Mesothelial cell of epicardium (in vitro differentiated cells): Measurements from ENCODE around the gene TCERG1L. TPM values are rescaled to one million over a fixed set of nuclear protein-coding genes. Genes with fewer than 3 reads are reported as not detected.

ENCODE experiments used
- DNase-seq, 2 experiments: peaks; one replicate each; pipeline ENCODE4 v3.0.0; 2021; ENCODE audit warnings: low spot score in 2 of 2; ENCODE audit not compliant: unreplicated experiment in 2 of 2
- H3K27ac Mint-ChIP-seq: 2 replicates; pipeline ENCODE4 v1.8.0; 2021; ENCODE audit warnings: mixed read lengths
- H3K27me3 Mint-ChIP-seq: 2 replicates; pipeline ENCODE4 v1.8.0; 2021; ENCODE audit warnings: low read depth, mixed read lengths
- H3K36me3 Mint-ChIP-seq: 2 replicates; pipeline ENCODE4 v1.8.0; 2021; ENCODE audit warnings: mixed read lengths
- H3K4me1 Mint-ChIP-seq: 2 replicates; pipeline ENCODE4 v1.8.0; 2021; ENCODE audit warnings: mixed read lengths
- H3K4me3 Mint-ChIP-seq: 2 replicates; pipeline ENCODE4 v1.8.0; 2021; ENCODE audit warnings: mild to moderate bottlenecking, moderate library complexity, mixed read lengths
- H3K9me3 Mint-ChIP-seq: 2 replicates; pipeline ENCODE4 v1.8.0; 2021; ENCODE audit warnings: mixed read lengths
- total RNA-seq: library from RNA; stranded (reverse); gene quantifications from 3 replicates; pipeline ENCODE4 v1.2.1, GENCODE V29; 2021
- TF ChIP-seq, protein P1 (sequence below): fragments of 200-600 bp; sonication (generic); IDR thresholded peaks from one replicate; pipeline ENCODE4 v1.5.0; 2021; ENCODE audit warnings: antibody characterized with exemption; ENCODE audit not compliant: unreplicated experiment

Gene TCERG1L
- total RNA-seq, 1 donor from 2014 or later, result 0.63 TPM

DNA sequence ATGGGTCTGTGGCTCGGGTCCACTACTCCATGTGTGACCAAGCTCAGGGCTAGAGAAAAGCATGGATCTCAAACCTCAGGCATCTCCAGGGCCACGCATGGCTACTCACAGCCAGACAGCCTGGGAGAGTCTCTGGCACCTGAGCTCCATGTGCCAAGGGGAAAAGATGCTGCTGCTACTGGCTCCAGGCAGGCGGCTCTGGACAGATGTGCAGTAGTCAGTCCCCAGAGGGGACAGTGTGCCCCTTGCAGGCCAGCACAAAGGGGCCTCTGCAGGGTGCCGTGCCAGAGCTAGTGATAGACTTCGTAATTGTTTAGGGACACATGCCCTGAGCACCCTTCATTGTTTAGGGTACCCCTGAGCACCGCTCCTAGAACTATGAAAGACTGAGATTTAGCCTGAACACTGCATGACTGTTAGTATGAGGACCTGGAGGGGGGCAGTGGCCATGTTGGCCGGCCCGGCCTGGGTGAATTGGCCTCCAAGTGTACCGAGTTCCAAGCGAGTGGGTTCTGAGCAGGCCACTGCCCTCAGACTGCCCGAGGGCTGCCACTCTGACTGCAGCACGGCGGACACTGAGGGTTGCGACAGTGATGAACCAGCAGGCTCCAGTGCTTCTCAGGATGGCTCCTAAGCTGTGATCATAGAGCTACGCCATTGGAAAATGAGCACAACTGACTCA is 80.7 kb downstream of the TCERG1L start:
- DNase-seq, result no peak
- no peak overlapping the region for H3K4me3 Mint-ChIP-seq
- TF ChIP-seq, protein P1, sequence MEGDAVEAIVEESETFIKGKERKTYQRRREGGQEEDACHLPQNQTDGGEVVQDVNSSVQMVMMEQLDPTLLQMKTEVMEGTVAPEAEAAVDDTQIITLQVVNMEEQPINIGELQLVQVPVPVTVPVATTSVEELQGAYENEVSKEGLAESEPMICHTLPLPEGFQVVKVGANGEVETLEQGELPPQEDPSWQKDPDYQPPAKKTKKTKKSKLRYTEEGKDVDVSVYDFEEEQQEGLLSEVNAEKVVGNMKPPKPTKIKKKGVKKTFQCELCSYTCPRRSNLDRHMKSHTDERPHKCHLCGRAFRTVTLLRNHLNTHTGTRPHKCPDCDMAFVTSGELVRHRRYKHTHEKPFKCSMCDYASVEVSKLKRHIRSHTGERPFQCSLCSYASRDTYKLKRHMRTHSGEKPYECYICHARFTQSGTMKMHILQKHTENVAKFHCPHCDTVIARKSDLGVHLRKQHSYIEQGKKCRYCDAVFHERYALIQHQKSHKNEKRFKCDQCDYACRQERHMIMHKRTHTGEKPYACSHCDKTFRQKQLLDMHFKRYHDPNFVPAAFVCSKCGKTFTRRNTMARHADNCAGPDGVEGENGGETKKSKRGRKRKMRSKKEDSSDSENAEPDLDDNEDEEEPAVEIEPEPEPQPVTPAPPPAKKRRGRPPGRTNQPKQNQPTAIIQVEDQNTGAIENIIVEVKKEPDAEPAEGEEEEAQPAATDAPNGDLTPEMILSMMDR, result no peak
- no peaks in the 10 kb centered on the region for H3K27me3 Mint-ChIP-seq
- H3K36me3 Mint-ChIP-seq, result no peaks in the 10 kb centered on the region
- H3K4me1 Mint-ChIP-seq, result no peaks in the 10 kb centered on the region
- no peak overlapping the region for H3K27ac Mint-ChIP-seq
- peaks cover 8% of the 10 kb centered on the region for H3K9me3 Mint-ChIP-seq

DNA sequence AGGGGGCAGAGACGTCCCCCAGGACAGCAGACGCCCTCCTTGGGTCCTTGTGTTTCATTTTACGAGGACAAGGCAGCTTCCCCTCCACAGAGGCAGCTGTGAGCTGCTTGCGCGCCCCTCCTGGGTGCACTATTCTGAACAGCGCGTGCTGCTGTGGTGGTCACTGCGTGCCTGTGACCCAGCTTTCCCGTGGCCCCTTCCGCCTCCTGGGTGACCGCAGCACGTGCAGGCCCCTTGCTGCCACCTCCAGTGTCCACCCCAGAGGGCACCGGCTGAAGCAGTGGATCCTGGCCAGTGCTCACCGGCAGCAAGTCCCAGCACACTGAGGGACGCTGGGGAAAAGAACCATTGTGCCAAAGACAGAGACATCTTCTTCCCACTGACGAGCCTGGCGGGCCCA is 81.4 kb downstream of the TCERG1L start:
- Mint-ChIP-seq H3K27ac (no peak overlapping the region), H3K36me3 (no peaks in the 10 kb centered on the region), H3K9me3 (peaks cover 8% of the 10 kb centered on the region), H3K4me3 (no peak overlapping the region), H3K4me1 (no peaks in the 10 kb centered on the region), H3K27me3 (no peaks in the 10 kb centered on the region)
- DNase-seq, result no peak
- TF ChIP-seq, protein P1, result no peak

DNA sequence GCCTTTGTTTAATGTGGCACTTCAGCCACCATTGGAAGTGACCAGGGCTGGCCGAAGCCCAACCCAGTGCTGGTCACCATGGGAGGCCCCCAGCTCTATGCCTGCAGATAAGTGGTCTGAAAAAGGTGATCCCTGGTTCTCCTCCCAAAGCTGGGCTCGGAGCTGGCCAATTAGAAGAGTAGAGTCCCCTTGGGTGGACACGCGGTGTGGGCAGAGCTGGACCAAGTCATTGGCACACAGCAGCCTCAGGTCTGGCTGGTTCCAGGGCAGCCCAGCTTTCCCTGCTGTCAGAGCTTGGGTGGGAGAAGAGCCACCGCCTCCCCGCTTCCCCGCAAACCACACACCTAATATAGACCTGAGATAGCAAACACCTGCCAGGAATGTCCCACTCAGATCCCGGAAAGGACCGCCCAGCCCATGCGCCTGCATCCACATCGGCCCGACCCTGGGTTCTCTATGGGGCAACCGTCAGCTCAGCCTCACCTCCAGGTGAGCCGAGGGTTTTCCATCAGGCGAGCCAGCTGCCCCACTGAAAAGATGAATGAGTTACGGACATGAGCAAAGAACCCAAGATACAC is 84.3 kb downstream of the TCERG1L start:
- Mint-ChIP-seq H3K27me3 (peaks cover 4% of the 10 kb centered on the region), H3K4me3 (no peak overlapping the region), H3K36me3 (no peaks in the 10 kb centered on the region), H3K9me3 (peaks cover 4% of the 10 kb centered on the region), H3K27ac (no peak overlapping the region), H3K4me1 (no peaks in the 10 kb centered on the region)
- DNase-seq, result no peak
- TF ChIP-seq, protein P1, result no peak

DNA sequence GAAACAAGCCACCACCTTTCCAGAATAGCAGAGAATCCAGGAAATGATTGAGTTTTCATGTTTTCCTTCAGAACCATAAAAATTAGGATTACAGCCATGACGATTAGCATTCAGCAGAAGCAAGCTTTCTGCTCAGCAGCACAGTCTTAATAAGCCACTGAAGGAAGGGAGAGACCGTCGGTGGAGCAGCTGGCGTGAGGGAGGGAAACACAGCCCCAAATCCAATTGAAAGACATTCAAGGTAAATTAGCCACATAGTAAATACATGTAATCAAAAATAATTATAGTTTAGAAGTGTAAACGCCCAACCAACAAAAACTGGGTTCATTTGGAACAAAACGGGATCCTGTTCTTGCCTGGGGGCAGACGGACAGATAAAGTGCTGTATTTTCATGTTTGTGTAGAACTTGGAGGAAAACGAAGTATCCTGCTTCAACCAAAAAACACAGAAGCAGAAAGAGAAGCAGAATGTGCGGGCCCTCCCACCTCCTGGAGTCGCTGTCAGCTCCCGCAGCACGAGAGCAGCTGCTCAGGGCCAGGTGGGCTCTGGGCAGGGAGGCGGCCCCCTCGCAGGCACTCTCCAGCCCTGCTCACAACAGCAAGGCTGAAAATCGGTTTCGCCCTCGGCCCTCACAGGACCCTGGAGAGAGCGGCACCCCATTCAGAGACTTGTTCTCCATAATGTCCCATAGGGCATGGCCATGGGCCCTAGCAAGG is 84.9 kb downstream of the TCERG1L start:
- H3K4me3 Mint-ChIP-seq, result no peak overlapping the region
- TF ChIP-seq, protein P1, result no peak
- H3K4me1 Mint-ChIP-seq, result no peaks in the 10 kb centered on the region
- no peak overlapping the region for H3K27ac Mint-ChIP-seq
- H3K27me3 Mint-ChIP-seq, result peaks cover 4% of the 10 kb centered on the region
- DNase-seq, result no peak
- peaks cover 4% of the 10 kb centered on the region for H3K9me3 Mint-ChIP-seq
- H3K36me3 Mint-ChIP-seq, result no peaks in the 10 kb centered on the region

DNA sequence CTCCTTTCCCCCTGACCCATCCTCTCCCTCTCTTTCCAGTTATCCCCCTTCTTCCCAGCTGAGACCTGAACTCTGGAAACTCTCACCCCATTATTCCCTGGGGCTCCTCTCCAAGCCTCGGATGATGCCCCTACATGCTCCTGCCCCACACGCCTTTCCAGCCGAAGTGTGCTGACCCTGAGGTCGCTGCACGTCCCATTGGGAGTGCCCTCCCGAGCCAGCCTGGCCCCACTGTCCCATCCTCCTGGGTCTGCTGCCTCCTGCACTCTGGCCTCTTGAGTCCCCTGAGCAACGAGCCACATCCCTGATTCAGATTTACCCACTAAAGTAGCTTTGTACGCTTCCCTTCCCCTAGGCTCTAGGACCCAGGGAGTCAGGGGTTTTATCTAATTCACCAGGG is 87.4 kb downstream of the TCERG1L start:
- TF ChIP-seq, protein P1, result no peak
- Mint-ChIP-seq H3K36me3 (no peaks in the 10 kb centered on the region), H3K4me1 (no peaks in the 10 kb centered on the region), H3K4me3 (no peak overlapping the region), H3K9me3 (peaks cover under 1% of the 10 kb centered on the region), H3K27ac (no peak overlapping the region), H3K27me3 (peaks cover 4% of the 10 kb centered on the region)
- no peak for DNase-seq
